CD4-positive, alpha-beta T cell treated with Interleukin-15 for 1 hour (primary cell): ENCODE results near the gene B4GALT5.
A peak's percentile ranks its signal among the peaks of the same experiment; 100 is the strongest.
"Not testable (repeated sequence)": the region's sequence is repeated elsewhere in the genome, so short reads cannot be mapped to it uniquely, and the experiment has no call there.

Experiments
- DNase-seq: peaks from one replicate; pipeline ENCODE4 v3.0.0-alpha.2; 2020

The B4GALT5 gene

DNA sequence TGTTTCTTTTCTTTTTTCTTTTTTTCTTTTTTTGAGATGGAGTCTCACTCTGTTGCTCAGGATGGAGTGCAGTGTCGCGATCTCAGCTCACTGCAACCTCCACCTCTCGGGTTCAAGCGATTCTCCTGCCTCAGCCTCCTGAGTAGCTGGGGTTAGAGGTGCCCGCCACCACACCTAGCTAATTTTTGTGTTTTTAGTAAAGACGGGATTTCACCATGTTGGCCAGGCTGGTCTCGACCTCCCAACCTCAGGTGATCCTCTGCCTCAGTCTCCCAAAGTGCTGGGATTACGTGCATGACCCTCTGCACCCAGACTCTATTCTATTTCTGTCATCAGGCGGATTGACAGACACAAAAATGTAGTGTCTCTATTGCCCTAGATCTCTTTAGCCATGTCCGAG, 88.7 kb downstream of the B4GALT5 start:
- DNase-seq, result not testable (repeated sequence)

GRCh38 chr20:49624317-49624716, 89.4 kb downstream of the B4GALT5 start:
- DNase-seq, result no peak

GRCh38 chr20:49622243-49622642, 91.4 kb downstream of the B4GALT5 start:
- DNase-seq, result no peak

- DNase-seq, result no peak
These were observed 93.1 kb downstream of the B4GALT5 start for GRCh38 chr20:49620364-49621240.

- no peak for DNase-seq
These were observed 94.3 kb downstream of the B4GALT5 start for GRCh38 chr20:49619113-49620048.

GRCh38 chr20:49618289-49618688, 95.4 kb downstream of the B4GALT5 start:
- no peak for DNase-seq

DNA sequence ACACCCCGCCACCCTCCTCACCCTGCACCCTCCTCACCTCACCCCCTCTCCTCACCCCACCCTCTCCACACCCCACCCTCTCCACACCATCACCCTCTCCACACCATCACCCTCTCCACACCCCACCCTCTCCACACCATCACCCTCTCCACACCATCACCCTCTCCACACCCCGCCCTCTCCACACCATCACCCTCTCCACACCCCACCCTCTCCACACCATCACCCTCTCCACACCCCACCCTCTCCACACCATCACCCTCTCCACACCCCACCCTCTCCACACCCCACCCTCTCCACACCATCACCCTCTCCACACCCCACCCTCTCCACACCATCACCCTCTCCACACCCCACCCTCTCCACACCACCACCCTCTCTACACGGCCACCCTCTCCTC, 96.3 kb downstream of the B4GALT5 start:
- not testable (repeated sequence) for DNase-seq

DNA sequence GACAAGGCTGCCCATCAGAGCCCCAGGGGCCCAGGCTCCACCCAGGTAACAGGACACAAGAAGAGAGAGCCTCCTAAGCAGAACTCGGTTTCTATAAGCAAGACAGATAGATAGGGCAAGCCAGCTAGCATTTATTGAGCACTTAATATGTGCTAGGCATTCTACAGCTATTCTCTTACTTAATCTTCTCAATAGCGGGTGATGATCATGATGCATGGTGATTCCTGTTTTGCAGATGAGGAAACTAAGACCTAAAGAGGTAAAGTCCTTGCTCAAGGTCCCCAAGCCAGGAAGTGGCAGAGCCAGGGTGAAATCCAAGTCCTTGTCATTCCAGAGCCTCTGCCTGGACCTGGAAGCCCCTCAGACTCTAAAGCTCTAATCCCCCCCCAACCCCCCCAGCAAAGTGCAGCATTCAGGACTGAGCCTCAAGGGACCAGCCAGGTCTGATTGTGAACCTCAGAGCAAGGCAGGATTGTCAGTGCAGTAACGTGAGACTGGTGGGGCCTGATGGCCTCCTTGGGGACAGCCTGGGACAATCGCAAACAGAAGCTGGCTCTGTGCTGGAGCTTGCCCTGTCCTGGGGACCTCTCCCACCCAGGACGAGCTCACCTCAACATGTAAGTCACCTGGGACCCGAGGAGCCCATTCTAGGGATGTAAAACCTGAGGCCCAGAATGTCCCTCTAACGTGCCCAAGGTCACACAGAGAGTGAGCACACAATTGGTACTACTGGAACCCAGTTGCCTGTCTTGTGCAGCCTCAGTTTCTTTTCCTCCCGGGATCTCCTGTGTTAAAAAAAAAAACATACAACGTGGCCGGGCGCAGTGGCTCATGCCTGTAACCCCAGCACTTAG, 97.3 kb downstream of the B4GALT5 start:
- DNase-seq, result no peak

- DNase-seq, result no peak
These were observed 98.1 kb downstream of the B4GALT5 start for GRCh38 chr20:49615401-49616153.

- not testable (repeated sequence) for DNase-seq
These were observed 98.7 kb downstream of the B4GALT5 start for GRCh38 chr20:49615051-49615400.

DNA sequence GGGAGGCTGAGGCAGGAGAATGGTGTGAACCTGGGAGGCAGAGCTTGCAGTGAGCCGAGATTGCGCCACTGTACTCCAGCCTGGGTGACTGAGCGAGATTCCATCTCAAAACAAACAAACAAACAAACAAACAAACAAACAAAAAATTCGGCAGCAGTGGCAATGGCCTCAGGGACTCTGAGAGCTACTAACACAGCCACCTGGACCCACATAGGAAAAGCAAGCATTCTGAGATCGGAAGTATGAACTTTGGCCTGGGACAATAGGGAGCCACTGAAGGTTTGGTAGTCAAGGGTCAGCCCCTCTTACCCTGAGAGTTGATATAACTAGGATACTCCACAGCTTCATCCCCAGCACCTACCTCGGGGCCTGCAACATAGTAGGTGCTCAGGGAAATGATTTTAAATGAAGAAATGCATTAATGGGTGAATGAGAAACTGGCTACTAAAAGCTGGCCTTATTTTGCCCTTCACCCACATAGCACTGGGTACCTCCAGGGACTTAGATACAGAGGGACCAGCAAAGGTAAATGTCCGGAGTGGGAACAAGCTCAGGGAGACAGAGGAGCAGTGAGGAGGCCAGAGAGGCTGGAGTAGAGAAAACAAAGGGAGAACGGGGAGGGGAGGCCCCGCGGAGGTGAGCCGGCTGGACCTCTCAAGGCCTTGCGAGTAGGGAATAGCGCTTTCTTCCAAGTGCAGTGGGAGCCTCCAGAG, 99.2 kb downstream of the B4GALT5 start:
- DNase-seq, result no peak

GRCh38 chr20:49612127-49612738, 101.4 kb downstream of the B4GALT5 start:
- DNase-seq, result no peak

DNA sequence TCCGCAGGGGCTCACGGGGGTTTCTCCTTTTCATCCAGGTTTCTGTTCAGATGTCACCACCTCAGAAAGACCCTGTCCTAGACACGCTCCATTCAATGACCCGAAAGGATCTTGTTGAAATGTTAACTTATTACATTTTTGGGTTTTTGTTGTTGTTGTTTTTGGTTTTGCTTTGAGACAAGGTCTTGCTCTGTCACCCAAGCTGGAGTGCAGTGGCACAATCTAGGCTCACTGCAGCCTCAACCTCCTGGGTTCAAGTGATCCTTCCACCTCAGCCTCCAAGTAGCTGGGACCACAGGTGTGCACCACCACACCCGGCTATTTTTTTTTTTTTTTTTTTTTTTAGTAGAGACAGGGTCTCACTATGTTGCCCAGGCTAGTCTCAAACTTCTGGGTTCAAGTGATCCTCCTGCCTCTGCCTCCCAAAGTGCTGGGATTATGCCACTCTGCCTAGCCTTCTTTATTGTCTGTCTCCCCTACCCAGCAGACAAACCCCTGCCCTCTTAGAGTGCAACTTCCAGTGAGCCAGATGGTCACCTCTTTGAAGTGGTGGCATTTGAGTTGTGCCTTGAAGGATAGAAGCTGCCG, 102.0 kb downstream of the B4GALT5 start:
- DNase-seq, result not testable (repeated sequence)

DNA sequence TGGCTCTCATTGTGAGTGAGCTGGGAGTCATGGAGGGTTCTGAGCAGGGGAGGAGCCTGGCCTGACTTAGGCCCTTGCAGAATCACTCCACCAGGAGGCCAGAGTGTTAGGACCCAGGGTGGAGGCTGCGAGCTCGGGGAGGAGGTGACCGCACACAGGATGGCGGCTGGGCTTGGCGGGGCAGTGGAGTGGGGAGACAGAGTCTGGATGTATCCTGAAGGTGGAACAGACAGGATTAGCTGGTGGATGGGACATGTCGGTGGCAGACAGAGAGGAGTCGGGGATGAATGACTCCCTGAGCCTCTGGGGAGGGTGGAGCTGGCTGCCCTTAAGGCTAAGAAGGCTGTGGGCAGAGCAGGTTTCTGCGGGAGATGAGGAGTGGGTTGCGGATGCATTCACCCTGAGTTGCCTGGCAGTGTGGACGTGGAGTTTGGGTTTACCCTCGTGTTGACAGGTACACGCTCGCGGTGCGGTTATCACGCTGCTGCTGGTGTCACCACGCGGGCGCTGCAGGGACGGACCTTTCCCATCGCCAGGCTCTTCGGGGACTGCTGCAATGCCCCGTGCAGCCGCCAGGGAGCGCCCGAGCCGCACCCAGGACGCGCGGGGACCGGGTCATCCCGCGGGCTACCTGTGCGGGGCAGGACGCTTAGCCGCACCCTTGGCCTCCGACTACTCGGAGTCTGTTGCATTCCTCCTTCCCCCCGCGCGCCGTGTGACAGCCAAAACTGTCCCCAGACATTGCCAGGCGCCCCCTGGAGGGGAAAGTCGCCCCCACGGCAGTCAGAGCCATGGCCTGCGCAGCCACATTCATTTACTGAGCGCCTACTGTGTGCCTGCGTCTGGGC, 102.8 kb downstream of the B4GALT5 start:
- DNase-seq, result peak; percentile 75

GRCh38 chr20:49608752-49609670, 104.7 kb downstream of the B4GALT5 start:
- peak; percentile 62 for DNase-seq

GRCh38 chr20:49607568-49607967, 106.1 kb downstream of the B4GALT5 start:
- no peak for DNase-seq

DNA sequence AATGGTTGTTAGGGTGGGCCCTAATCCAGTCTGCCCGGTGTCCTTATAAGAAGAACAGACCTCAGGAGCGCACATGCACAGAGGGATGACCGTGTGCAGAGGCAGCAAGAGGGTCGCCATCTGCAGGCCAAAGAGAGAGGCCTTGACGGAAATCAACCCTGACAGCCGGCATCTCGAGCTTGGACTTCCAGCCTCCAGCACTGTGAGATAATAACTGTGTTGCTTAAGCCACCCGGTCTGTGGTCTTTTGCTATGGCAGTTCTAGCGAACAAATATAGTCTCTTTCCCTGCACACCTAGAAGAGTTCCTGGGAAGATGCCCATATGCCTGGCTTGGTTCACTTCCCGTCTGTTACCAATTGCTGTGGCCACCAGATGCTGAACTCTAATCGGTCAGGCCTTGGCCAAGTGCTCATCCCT, 110.5 kb downstream of the B4GALT5 start:
- no peak for DNase-seq
